Measurements from ENCODE around the gene ZMIZ2.
A peak's percentile ranks its signal among the peaks of the same experiment; 100 is the strongest.
"Not testable (repeated sequence)": the region's sequence is repeated elsewhere in the genome, so short reads cannot be mapped to it uniquely, and the experiment has no call there.

Gene ZMIZ2

DNA sequence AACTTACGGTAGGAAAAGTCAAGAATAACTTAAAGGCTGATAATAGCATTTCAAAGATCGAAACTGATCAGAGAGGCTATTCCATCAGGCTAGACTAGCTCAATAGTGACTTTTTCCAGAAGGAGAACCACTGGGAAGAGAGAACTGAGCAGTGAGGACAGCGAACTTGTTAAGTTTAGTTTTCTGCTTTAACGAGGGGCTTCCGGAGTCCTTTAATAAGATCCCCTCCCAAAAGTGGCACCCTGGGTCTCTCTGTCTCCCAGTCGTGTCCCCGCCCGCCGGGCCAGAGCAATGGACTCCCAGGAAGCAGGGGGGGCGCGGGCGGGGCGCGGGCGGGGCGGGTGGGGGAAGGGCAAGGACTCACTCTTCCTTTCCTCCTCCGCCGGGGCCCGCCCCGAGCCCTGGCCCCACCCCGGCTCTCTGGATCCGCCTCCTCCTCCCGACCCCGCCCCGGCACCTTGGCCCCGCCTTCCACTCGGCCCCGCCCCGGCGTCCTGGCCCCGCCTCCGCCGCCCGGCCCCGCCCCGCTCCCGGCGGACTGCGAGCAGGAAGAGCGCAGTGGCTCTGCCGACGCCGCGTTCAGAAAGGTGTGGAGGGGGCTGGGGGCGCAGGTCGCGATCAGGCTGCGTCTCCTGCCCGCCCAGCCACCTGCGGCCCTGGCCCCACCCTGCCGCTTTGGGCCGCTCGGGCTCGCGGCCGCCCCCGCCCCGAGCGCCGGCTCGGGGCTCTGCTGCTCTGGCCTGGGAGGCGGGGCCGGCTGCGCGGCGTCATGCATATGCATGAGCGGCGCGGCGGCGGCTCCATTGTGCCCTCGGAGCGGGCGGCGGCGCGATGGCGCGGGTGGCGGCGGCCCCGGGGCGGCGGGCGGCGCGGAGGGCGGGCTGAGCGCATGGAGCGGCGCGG lies at the start of gene ZMIZ2:
Gene ZMIZ2, plus strand, starts transcription at position 803 of the 903 bp plus-strand sequence. CDS start 7,403 bp downstream, outside the sequence.
- H3K4me3 ChIP-seq (ENCODE audit: low read length): peak within 1 kb of the TSS; percentile 95
- no peak for DNase-seq (ENCODE audit: low read depth, low spot score)
- WGBS (ENCODE audit: insufficient coverage, insufficient read length): no CpG with 5 or more reads among the region's 92 CpGs

GRCh38 chr7:44699598-44699997 lies 49.0 kb upstream of the ZMIZ2 start:
- H3K27me3 ChIP-seq (ENCODE audit: control insufficient read depth, insufficient read depth, low read length); H3K4me3 ChIP-seq (ENCODE audit: low read length); H3K27ac ChIP-seq (ENCODE audit: low read length); DNase-seq (ENCODE audit: low read depth, low spot score); H3K9me3 ChIP-seq (ENCODE audit: control insufficient read depth, insufficient read depth, low read length); H3K4me1 ChIP-seq (ENCODE audit: control insufficient read depth, insufficient read depth, low read length): not testable (repeated sequence)
- peaks cover 36% of the 10 kb centered on the region for H3K36me3 ChIP-seq (ENCODE audit: control insufficient read depth, insufficient read depth, low read length)
- WGBS (ENCODE audit: insufficient coverage, insufficient read length): no CpG with 5 or more reads among the region's 2 CpGs

More for the DNA sequence above, at the start of gene ZMIZ2:
- no peak within 1 kb of the TSS for H3K27ac ChIP-seq (ENCODE audit: low read length)
- H3K4me1 ChIP-seq (ENCODE audit: control insufficient read depth, insufficient read depth, low read length): peaks cover 5% of the 10 kb centered on the region; the same call in 1 of the 2 replicates
- no peaks in the 10 kb centered on the region for H3K27me3 ChIP-seq (ENCODE audit: control insufficient read depth, insufficient read depth, low read length)
- H3K36me3 ChIP-seq (ENCODE audit: control insufficient read depth, insufficient read depth, low read length): no peaks in the 10 kb centered on the region
- no peaks in the 10 kb centered on the region for H3K9me3 ChIP-seq (ENCODE audit: control insufficient read depth, insufficient read depth, low read length)

DNA sequence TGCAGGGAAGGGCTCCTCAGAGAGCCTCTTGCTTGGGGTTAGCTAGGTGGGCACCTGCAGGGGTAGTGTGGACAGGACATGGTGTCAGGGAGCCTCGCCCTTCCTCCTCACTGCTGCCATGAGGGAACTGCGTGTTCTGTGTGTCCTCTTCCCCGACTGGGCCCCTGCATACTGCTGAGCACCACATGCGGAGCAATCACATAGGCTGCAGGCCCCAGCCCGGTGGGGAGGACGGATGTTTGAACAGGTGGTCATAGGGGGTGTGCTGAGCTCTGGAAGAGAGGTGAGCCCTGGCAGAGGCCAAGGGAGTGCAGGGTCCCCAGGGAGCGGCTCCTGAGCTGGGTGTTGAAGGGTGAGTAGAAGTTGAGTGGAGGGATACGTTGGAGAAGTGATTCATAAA lies 48.3 kb upstream of the ZMIZ2 start:
- no CpG with 5 or more reads among the region's 8 CpGs for WGBS (ENCODE audit: insufficient coverage, insufficient read length)
- Histone ChIP-seq H3K27ac (ENCODE audit: low read length) (no peak overlapping the region), H3K4me1 (ENCODE audit: control insufficient read depth, insufficient read depth, low read length) (no peaks in the 10 kb centered on the region), H3K36me3 (ENCODE audit: control insufficient read depth, insufficient read depth, low read length) (peaks cover 36% of the 10 kb centered on the region), H3K9me3 (ENCODE audit: control insufficient read depth, insufficient read depth, low read length) (no peaks in the 10 kb centered on the region), H3K27me3 (ENCODE audit: control insufficient read depth, insufficient read depth, low read length) (no peaks in the 10 kb centered on the region), H3K4me3 (ENCODE audit: low read length) (no peak overlapping the region)
- DNase-seq (ENCODE audit: low read depth, low spot score): no peak

DNA sequence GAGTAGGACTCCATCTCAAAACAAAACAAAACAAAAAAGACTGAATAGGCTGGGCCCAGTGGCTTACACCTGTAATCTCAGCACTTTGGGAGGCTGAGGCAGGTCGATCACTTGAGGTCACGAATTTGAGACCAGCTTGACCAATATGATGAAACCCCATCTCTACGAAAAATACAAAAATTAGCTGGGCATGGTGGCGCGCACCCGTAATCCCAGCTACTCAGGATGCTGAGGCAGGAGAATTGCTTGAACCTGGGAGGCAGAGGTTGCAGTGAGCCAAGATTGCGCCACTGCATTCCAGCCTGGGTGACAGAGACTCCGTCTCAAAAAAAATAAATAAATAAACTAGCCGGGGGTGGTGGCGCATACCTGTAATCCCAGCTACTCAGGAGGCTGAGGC lies 45.3 kb upstream of the ZMIZ2 start:
- not testable (repeated sequence) for H3K4me1 ChIP-seq (ENCODE audit: control insufficient read depth, insufficient read depth, low read length); H3K27ac ChIP-seq (ENCODE audit: low read length); H3K4me3 ChIP-seq (ENCODE audit: low read length); H3K9me3 ChIP-seq (ENCODE audit: control insufficient read depth, insufficient read depth, low read length); DNase-seq (ENCODE audit: low read depth, low spot score); H3K27me3 ChIP-seq (ENCODE audit: control insufficient read depth, insufficient read depth, low read length)
- H3K36me3 ChIP-seq (ENCODE audit: control insufficient read depth, insufficient read depth, low read length): peaks cover 20% of the 10 kb centered on the region
- no CpG with 5 or more reads among the region's 10 CpGs for WGBS (ENCODE audit: insufficient coverage, insufficient read length)

DNA sequence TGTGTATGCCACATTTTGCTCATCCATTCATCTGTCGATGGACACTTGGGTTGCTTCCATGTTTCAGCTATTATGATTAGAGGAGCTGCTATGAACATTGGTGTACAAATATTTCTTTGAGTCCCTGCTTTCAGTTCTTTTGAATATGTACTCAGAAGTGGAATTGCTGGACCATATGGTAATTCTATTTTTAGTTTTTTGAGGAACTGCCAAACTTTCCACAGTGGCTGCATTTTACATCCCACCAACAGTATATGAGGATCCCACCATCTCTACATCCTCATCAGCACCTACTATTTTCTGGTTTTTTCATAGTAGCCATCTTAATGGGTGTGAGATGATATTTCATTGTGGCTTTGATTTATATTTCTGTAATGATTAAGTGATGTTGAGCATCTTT lies 44.7 kb upstream of the ZMIZ2 start:
- H3K27me3 ChIP-seq (ENCODE audit: control insufficient read depth, insufficient read depth, low read length): no peaks in the 10 kb centered on the region
- peaks cover 21% of the 10 kb centered on the region for H3K36me3 ChIP-seq (ENCODE audit: control insufficient read depth, insufficient read depth, low read length)
- no CpG with 5 or more reads among the region's 1 CpG for WGBS (ENCODE audit: insufficient coverage, insufficient read length)

DNA sequence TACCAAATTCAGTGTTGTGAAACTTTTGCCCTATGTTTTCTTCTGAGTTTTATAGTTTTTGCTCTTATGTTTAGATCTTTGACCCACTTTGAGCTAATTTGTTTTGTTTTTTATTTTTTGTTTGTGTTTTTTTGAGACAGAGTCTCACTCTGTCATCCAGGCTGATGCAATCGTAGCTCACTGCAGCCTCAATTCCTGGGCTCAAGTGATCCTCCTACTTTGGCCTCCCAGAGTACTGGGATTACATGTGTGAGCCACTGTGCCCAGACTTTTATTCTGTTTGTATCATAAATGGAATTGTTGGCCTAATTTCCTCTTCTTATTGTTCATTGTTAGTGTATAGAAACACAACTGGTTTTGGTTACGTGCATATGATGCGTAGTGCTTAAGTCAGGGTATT lies 43.2 kb upstream of the ZMIZ2 start:
- DNase-seq (ENCODE audit: low read depth, low spot score): no peak
- H3K4me1 ChIP-seq (ENCODE audit: control insufficient read depth, insufficient read depth, low read length): no peaks in the 10 kb centered on the region
- no peaks in the 10 kb centered on the region for H3K9me3 ChIP-seq (ENCODE audit: control insufficient read depth, insufficient read depth, low read length)
- peaks cover 23% of the 10 kb centered on the region for H3K36me3 ChIP-seq (ENCODE audit: control insufficient read depth, insufficient read depth, low read length)
- no peaks in the 10 kb centered on the region for H3K27me3 ChIP-seq (ENCODE audit: control insufficient read depth, insufficient read depth, low read length)
- no CpG with 5 or more reads among the region's 3 CpGs for WGBS (ENCODE audit: insufficient coverage, insufficient read length)
- H3K27ac ChIP-seq (ENCODE audit: low read length): no peak overlapping the region
- H3K4me3 ChIP-seq (ENCODE audit: low read length): no peak overlapping the region

More for the DNA sequence above, 44.7 kb upstream of the ZMIZ2 start:
- Histone ChIP-seq H3K27ac (ENCODE audit: low read length) (no peak overlapping the region), H3K9me3 (ENCODE audit: control insufficient read depth, insufficient read depth, low read length) (no peaks in the 10 kb centered on the region), H3K4me1 (ENCODE audit: control insufficient read depth, insufficient read depth, low read length) (no peaks in the 10 kb centered on the region), H3K4me3 (ENCODE audit: low read length) (no peak overlapping the region)
- no peak for DNase-seq (ENCODE audit: low read depth, low spot score)

- no peak overlapping the region for H3K27ac ChIP-seq (ENCODE audit: low read length)
Measured at GRCh38 chr7:44706788-44707557, 41.7 kb upstream of the ZMIZ2 start.

GRCh38 chr7:44707558-44708230 lies 41.0 kb upstream of the ZMIZ2 start:
- Histone ChIP-seq H3K27me3 (ENCODE audit: control insufficient read depth, insufficient read depth, low read length) (no peaks in the 10 kb centered on the region), H3K4me3 (ENCODE audit: low read length) (no peak overlapping the region), H3K4me1 (ENCODE audit: control insufficient read depth, insufficient read depth, low read length) (no peaks in the 10 kb centered on the region), H3K36me3 (ENCODE audit: control insufficient read depth, insufficient read depth, low read length) (peaks cover 18% of the 10 kb centered on the region), H3K27ac (ENCODE audit: low read length) (no peak overlapping the region), H3K9me3 (ENCODE audit: control insufficient read depth, insufficient read depth, low read length) (no peaks in the 10 kb centered on the region)
- no CpG with 5 or more reads among the region's 21 CpGs for WGBS (ENCODE audit: insufficient coverage, insufficient read length)
- no peak for DNase-seq (ENCODE audit: low read depth, low spot score)

More at GRCh38 chr7:44706788-44707557, 41.7 kb upstream of the ZMIZ2 start:
- no CpG with 5 or more reads among the region's 20 CpGs for WGBS (ENCODE audit: insufficient coverage, insufficient read length)
- no peaks in the 10 kb centered on the region for H3K9me3 ChIP-seq (ENCODE audit: control insufficient read depth, insufficient read depth, low read length)
- H3K27me3 ChIP-seq (ENCODE audit: control insufficient read depth, insufficient read depth, low read length): no peaks in the 10 kb centered on the region
- H3K4me3 ChIP-seq (ENCODE audit: low read length): no peak overlapping the region
- DNase-seq (ENCODE audit: low read depth, low spot score): no peak
- H3K4me1 ChIP-seq (ENCODE audit: control insufficient read depth, insufficient read depth, low read length): no peaks in the 10 kb centered on the region
- peaks cover 18% of the 10 kb centered on the region for H3K36me3 ChIP-seq (ENCODE audit: control insufficient read depth, insufficient read depth, low read length)

DNA sequence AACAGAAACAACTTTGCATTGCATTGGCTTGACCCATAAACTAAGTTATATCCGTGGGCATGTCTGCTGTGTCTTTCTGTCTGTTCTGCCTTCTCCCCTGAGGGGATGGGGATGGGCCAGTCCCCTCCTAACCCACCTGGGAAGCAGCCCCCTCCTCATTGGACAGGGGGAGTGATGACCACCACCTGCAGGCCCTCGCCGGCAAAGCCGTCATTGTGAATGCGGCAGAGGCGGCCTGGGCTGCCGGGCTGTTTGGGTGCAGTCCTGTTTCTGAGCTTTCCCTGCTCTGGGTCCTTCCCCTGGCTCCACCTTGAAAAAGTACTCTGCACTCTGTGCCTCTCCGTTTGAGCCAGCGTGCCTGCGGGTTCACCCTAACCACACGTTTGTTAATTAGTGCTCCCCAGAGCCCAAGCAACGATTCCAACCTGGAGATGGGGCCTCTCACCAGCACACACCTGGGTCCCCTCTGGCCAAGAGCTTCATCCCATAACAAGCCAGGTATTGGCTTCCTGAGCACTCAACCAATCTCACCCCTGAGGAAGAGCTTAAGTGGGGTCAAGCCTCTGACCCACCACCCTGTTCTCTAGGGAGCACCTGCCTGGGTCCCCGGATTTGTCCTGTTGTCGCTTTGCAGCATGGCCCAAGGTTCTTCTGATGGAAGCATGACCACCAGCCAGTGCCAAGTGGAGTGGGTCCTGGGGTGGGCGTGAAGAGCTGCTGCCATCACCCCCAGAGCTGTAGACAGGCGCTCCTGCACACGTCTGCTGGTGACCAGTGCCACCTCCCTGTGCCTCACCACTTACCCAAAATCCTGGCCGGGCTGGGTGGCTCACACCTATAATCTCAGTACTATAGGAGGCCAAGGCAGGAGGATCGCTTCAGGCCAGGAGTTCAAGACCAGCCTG lies 39.4 kb upstream of the ZMIZ2 start:
- WGBS (ENCODE audit: insufficient coverage, insufficient read length): no CpG with 5 or more reads among the region's 19 CpGs
- H3K9me3 ChIP-seq (ENCODE audit: control insufficient read depth, insufficient read depth, low read length): no peaks in the 10 kb centered on the region
- no peak overlapping the region for H3K27ac ChIP-seq (ENCODE audit: low read length)
- no peaks in the 10 kb centered on the region for H3K27me3 ChIP-seq (ENCODE audit: control insufficient read depth, insufficient read depth, low read length)
- H3K4me1 ChIP-seq (ENCODE audit: control insufficient read depth, insufficient read depth, low read length): no peaks in the 10 kb centered on the region
- DNase-seq (ENCODE audit: low read depth, low spot score): no peak
- no peak overlapping the region for H3K4me3 ChIP-seq (ENCODE audit: low read length)
- peaks cover 18% of the 10 kb centered on the region for H3K36me3 ChIP-seq (ENCODE audit: control insufficient read depth, insufficient read depth, low read length)

Data from iPS DF 6.9 (cell line).